GM21381 (cell line): ENCODE data around the gene PRDM8.
"Not testable (repeated sequence)": the region's sequence is repeated elsewhere in the genome, so short reads cannot be mapped to it uniquely, and the experiment has no call there.

Experiments
- ATAC-seq: cut with Tn5 transposase; IDR thresholded peaks from one replicate; pipeline ENCODE4 v1.9.1; 2021; ENCODE audit warnings: mild to moderate bottlenecking, moderate library complexity; ENCODE audit not compliant: unreplicated experiment

PRDM8 gene

DNA sequence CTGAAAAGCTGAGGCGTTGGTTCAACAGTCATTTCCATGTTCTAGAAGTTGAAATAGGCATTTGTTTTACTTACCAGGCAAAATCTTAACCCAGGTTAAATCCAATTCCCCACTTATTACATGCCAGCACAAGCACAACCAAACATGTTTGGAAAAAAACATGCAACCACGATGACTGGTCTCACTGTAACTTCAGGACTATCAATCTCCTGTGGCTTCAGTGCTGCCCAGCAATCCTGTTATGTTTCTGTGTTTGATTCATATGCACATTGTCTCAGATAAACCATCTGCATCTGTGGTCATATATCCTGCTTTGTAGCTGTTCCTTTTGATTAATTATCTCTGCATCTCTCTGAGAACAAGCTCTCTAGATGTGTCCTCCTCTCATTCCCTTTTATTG is 28.3 kb downstream of the PRDM8 start:
- no peak for ATAC-seq

DNA sequence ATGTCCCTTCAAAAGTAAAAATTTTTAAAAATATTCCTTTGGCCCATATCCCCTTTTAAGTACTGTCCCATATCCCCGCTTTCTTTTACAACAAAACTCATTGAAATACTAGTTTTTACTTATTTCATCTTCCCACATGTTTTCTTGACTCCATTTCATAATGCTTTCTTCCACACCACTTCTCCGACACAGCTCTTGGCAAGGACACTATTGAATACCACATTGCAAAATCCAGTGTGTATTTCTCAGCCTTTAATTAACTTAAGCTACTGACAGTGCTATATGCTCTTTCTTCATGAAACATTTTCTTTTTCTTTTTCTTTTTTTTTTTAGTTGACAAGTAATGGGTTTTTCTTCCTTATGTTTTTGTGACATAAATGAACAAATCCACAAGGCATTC is 28.8 kb downstream of the PRDM8 start:
- ATAC-seq: no peak

DNA sequence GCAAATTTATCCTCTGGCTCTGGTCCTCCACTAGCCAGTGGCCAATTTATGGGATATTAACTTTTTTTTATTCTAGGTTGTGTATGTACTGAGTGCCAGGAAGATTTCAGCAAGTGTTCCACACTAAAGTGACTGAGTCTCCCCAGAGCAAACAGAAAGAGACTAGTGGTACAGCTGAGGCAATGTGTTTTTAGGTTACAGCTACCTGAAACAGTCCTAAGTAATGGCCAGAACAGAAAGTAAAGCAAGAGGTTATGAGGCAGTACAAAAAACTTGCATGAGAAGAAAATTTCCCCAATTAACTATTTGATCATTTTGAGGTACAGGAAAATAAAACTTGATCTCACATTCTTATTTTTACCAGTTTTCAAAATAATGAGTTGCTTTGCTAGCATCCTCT is 31.2 kb downstream of the PRDM8 start:
- no peak for ATAC-seq

DNA sequence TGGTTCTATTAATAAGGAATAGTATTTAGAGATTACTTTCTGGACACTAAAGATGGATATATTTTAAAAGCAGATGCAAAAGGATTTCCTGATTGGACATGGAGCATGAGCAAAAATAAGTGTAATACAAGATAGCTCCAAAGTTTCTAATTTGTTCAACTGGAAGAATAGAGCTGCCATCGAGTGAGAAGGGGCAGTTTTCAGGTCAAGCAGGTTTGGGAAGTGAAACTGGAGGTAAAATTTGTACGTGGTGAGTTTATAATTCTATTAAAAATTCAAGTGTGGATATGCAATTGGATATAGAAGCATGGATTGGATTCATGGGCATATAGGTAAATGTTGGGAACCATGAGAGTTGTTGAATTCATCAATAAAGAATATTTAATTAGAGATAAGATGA is 31.8 kb downstream of the PRDM8 start:
- ATAC-seq: peak; percentile 31

DNA sequence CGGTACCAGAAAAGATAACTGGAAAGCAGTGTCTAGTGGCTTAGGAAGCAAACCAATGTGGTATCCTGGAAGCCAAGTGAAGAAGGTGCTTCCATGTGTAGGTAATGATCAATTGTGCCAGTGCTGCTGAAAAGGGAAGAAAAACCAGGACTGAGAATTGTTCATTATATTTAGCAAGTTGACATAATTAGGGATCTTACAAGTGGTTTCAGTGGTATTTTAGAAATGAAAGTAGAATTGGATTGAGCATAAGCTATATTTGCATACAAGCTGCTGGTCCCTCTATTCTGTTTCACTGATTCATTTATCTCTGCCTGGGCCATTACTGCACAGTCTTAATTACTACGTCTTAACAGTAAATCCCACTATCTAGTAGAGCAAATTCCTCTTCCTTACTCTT is 32.3 kb downstream of the PRDM8 start:
- peak; percentile 96 for ATAC-seq

DNA sequence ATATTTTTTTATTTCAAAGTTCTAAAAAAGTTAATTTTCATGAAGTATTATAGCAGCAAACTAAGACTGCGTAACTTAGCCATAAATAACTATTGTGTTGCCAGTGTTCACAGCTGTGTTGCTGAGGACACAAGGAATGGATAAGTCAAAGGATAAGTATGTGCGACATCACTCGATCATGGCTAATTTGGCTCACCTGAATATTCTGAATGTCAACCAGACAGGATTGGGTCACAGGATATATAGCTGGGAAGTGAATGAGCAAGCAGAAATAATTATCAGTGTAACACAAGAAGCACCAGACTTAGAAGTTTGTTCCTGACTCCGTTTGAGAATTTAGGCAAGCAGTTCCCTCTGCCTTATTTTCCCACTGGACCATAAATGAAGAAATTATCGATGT is 33.9 kb downstream of the PRDM8 start:
- ATAC-seq: no peak

DNA sequence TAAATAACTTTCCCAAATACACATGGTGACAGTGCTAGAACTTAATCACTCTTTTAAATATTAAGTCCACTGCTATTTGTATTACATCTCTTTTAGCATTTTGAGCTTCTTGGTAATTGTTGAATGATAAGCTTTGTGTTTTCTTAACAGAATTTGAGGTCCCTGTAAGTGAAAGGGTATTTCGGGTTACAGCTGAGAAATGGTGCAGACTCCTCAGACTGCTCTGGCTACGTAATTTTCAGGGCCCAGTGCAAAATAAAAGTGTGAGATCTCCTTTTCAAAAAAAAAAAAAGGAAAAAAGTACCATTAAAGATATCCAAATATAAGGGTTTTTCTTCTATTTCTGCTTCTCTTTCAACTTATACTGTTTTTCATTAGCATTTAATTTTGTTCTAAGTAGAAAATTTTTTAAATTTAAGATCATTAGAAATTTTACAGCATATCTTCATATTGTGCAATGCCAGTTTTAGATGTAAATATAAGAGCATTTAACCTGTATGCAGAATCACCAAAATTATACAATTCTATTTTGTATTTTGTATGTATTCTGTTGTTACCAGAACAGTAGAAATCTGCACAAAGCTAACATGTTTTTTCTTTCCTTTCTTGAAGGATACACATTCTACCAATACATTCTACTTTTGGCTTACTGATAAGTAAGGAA is 35.5 kb downstream of the PRDM8 start:
- no peak for ATAC-seq

DNA sequence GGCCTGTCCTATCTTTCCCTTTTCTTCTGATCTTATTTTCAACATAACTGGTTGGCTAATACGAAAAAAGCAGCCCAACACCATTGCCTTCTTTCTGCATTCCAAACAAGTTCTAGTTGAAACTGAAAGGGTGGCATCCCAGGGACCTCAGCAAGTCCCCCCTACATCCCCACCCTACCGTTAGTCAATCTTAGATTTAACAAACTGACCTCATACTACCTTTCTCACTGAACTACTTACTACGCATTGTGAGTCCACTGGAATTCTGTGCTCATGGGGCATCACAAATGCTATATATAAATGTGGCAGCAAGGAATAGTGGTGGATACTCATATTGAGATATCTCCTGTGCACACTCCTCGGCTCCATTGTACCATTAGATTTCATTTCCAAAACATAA is 36.1 kb downstream of the PRDM8 start:
- no peak for ATAC-seq

DNA sequence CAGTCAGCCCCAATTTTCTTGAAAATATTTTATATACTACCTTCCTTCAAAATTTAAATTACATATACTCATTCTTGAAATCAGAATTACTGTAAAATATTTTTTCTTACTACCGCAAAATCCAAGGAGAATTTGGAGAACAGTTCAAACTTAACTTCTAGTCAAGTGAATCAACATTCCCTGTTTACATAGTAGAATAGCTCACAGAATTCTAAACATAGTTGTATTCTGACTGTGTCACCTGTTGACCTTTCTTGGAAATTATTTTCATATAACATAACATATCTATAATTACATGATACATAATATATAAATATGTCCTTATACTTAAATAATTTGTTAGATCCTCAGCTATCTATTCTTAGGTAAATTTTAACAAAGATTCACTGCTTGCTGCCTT is 38.1 kb downstream of the PRDM8 start:
- no peak for ATAC-seq

DNA sequence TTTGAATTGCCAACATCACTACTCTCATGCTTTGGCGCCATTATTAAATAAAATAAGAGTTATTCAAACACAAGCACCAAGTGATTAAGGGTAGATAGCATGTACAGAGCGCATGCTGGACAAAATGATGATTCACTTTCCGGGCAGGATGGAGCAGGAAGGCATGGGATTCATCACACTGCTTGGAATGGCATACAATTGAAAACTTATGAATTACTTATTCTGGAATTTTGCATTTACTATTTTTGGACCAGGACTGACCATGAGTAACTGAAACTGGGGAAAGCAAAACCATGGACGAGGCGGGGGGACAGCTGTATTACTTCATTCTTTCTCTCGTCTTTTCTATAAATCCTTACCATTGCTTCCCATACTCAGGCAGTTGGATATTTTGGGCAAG is 40.7 kb downstream of the PRDM8 start:
- ATAC-seq: no peak

DNA sequence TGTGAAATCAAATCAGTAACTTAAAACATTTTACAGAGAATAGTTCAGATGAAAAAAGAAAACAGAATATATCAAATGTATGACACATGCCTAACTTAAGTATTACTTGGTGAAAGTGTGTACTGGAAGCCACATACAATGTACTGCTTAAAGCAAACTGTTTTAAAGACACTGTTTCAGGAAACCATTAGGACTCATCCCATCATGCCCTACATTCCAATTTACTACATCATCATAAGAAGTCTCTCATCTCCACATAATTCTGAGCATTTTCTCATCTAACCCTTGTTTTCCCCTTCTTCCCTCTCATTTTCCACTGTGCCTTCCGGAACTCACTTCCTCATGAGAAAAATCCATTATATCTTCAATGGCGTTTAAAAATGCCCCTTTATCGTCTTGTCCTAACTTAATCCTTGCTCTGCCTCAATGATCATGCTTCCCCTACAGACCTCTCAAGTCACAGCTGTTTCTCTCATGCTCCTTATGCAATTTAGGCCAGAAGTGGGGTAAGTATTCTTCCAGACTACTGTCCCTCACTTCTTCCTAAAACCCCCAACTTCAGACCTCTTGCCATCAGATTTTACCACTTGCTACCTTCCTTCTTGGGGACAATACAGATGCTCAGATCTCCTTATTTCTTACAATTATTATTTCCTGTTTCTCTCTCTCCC is 42.3 kb downstream of the PRDM8 start:
- ATAC-seq: no peak

DNA sequence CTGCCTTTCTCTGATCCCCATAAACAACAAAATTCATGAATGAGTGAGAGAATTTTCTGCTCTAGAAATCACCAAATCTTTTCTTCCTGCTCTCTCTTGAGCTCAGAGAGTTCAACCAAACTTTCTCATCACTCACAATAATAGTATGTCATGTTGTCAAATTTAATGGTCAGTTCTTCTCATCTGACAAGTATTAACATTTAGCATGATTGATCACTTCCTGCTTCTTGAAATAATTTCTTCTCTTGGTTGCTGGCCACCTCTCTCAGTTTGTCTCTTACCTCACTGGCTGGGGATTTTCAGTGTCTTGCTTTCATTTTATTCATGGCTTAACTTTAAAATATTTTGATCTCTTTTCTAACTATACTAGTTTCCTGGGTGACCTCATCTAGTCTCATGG is 43.7 kb downstream of the PRDM8 start:
- ATAC-seq: no peak

DNA sequence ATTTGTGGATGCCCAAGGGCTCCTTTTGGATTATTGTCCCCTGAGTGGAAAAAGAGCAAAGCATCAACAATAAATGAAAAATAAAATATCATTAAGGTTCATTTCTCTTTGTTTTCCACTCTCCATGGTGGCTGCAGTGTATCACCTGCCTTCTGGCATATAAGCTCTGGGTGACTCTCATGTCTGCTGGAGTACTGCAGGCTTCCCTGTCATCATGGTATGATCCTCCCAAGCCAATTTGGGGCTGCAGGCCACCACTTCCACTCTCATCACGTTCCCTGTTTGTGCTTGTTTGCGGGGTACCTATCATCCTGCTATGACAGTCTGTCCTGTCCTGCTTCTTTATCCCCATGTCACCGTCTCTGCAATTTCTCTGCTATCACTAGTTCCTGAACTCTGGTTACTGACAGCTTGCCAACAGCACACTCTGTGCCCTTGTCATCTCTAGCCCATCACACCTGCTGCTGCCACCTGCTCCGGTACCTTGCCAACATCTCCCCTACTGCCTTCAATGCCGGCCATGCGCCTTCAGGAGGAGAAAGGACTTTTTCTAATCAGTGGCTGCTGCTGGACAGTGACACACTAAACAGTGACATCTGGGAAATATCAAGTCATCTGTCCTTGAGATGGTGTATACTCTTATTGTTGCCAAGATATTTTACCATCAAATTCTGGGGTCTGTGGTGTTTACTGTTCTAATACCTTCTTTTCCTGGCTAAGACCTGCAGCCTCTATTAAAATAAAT is 46.1 kb downstream of the PRDM8 start:
- ATAC-seq: no peak

DNA sequence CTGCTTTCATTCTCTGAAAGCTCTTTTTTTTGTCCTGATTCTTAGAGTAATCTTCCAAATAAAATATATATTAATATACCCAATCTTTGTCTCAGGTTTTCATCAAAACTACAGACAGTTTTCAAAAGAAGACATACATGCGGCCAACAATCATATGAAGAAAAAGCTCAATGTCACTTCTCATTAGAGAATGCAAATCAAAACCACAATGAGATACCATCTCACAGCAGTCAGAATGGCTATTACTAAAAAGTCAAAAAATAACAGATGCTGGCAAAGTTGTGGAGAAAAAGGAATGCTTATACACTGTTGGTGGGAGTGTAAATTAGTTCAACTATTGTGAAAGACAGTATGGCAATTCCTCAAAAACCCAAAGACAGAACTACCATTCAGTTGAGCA is 50.2 kb downstream of the PRDM8 start:
- not testable (repeated sequence) for ATAC-seq

DNA sequence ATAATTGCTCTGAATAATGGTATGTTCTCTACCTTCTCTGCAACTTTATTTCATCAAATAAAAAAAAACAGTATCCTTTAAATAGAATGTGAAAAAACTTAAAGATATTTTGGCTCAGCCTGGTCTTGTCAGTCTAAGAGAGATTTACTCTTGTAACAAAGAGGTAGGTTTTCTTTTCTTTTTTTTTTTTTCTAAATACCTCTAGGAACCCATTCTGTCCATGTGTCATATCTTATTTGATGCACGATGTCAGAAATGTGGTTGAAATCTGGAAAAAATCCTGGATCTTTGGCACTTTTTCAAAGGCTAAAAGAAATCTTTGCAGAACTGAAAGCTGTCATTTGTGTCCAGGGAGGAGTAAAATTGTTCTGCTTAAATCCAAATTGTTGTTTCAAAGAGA is 51.8 kb downstream of the PRDM8 start:
- no peak for ATAC-seq

DNA sequence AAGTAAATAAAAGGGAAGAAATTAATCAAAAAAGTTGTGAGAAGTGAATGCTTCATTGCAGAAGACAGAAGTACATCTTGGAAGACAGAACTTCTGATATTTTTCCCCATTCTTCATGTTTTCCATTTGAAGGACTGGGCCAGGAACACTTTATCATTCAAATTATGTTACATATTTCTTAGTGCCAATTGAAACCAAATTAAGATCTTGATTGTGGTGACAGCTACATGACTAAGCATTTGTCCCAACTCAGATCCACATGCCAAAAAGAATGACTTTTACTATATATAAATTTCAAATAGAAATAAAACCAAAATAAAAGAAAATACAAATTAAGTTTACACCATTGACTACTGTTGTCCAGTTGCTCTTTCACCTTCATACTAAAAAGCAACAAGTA is 55.1 kb downstream of the PRDM8 start:
- no peak for ATAC-seq

DNA sequence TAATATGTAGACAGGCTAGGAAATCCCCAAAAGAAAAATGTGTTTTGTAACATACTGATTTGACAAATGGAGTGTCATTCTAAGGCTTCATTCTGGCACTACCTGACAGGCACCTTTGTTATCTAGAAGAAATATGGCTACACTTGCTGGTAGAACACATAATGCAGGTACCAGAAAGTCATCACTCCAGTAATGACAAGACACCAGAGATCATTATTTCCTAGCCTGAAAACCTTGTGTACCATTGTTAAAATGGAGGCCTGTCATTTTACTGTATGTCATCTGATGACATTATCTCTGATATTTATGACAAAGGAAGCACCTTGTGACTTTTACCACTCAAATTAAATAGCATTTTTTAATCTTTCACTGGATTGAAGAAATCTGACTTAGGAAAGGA is 55.6 kb downstream of the PRDM8 start:
- no peak for ATAC-seq

DNA sequence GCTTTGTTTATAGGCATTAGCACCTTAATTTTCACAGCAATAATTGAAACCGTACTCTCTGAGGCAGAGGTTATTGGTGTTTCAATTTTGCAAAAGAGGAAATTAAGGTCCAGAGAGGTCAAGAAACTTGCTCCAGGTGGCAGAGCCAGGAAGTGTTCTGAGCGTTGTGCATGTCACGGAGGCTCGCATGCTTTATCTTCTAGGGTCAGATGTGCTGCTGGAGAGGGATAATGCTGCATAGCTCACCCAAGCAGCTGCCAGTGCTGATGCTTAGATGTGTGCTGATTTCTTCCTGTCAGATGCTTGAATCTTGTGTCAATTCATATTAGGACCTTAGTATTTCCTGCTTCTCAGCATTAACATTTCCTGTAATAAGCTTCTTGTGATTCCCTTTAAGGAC is 56.2 kb downstream of the PRDM8 start:
- no peak for ATAC-seq
